Endothelial cell (in vitro differentiated cells): ENCODE results near the gene NENF. TPM values are rescaled to one million over a fixed set of nuclear protein-coding genes. Genes with fewer than 3 reads are reported as not detected.

ENCODE experiments used
- DNase-seq: peaks from one replicate; pipeline ENCODE4 v3.0.0; 2021; ENCODE audit warnings: low spot score
- H3K27ac Mint-ChIP-seq: one replicate; pipeline ENCODE4 v1.8.0; 2021; ENCODE audit warnings: mixed read lengths, inconsistent platforms; ENCODE audit not compliant: unreplicated experiment
- H3K27me3 Mint-ChIP-seq: one replicate; pipeline ENCODE4 v1.8.0; 2021; ENCODE audit warnings: mild to moderate bottlenecking, moderate library complexity, mixed read lengths, inconsistent platforms; ENCODE audit not compliant: unreplicated experiment
- H3K36me3 Mint-ChIP-seq: one replicate; pipeline ENCODE4 v1.8.0; 2021; ENCODE audit warnings: mild to moderate bottlenecking, low read depth, mixed read lengths, inconsistent platforms; ENCODE audit not compliant: unreplicated experiment
- H3K4me1 Mint-ChIP-seq: one replicate; pipeline ENCODE4 v1.8.0; 2021; ENCODE audit warnings: mild to moderate bottlenecking, mixed read lengths, inconsistent platforms; ENCODE audit not compliant: unreplicated experiment
- H3K4me3 Mint-ChIP-seq: one replicate; pipeline ENCODE4 v1.8.0; 2021; ENCODE audit warnings: mild to moderate bottlenecking, mixed read lengths, inconsistent platforms; ENCODE audit not compliant: unreplicated experiment
- H3K9me3 Mint-ChIP-seq: one replicate; pipeline ENCODE4 v1.8.0; 2021; ENCODE audit warnings: mixed read lengths, inconsistent platforms; ENCODE audit not compliant: unreplicated experiment
- CTCF ChIP-seq: fragments of 200-600 bp; sonication (generic); IDR thresholded peaks from one replicate; pipeline ENCODE4 v1.5.0; 2021; ENCODE audit warnings: antibody characterized with exemption; ENCODE audit not compliant: unreplicated experiment
- total RNA-seq: library from RNA; stranded (reverse); fragmentation: NEBNext Ultra II Directional; extraction: Animal tissue kit (Norgen Biotek cat#: 25700); gene quantifications from one replicate; pipeline ENCODE4 v1.2.1, GENCODE V29; 2021; ENCODE audit not compliant: unreplicated experiment

The NENF gene
- total RNA-seq, 1 donor from 2014 or later, result 25.6 TPM

- H3K4me1 Mint-ChIP-seq, result no peaks in the 10 kb centered on the region
- peak; percentile 72 for TF ChIP-seq CTCF
- no peaks in the 10 kb centered on the region for H3K36me3 Mint-ChIP-seq
- peaks cover 1% of the 10 kb centered on the region for H3K27me3 Mint-ChIP-seq
- no peaks in the 10 kb centered on the region for H3K9me3 Mint-ChIP-seq
- no peak overlapping the region for H3K27ac Mint-ChIP-seq
- no peak overlapping the region for H3K4me3 Mint-ChIP-seq
- DNase-seq, result peak; percentile 77
Observed at GRCh38 chr1:212457740-212458338, 25.1 kb downstream of the NENF start.

- peaks cover 3% of the 10 kb centered on the region for H3K4me1 Mint-ChIP-seq
- no peak overlapping the region for H3K4me3 Mint-ChIP-seq
Observed at GRCh38 chr1:212458817-212459216, 26.1 kb downstream of the NENF start.

GRCh38 chr1:212459656-212460055, 26.9 kb downstream of the NENF start:
- no peak for DNase-seq
- no peaks in the 10 kb centered on the region for H3K9me3 Mint-ChIP-seq
- no peak overlapping the region for H3K4me3 Mint-ChIP-seq

More at GRCh38 chr1:212458817-212459216, 26.1 kb downstream of the NENF start:
- Mint-ChIP-seq H3K27me3 (peaks cover 4% of the 10 kb centered on the region), H3K27ac (no peak overlapping the region), H3K9me3 (no peaks in the 10 kb centered on the region), H3K36me3 (no peaks in the 10 kb centered on the region)
- no peak for DNase-seq
- no peak for TF ChIP-seq CTCF

GRCh38 chr1:212460376-212460775, 27.7 kb downstream of the NENF start:
- no peaks in the 10 kb centered on the region for H3K36me3 Mint-ChIP-seq
- no peak overlapping the region for H3K4me3 Mint-ChIP-seq
- H3K4me1 Mint-ChIP-seq, result peaks cover 7% of the 10 kb centered on the region
- H3K27me3 Mint-ChIP-seq, result peaks cover 11% of the 10 kb centered on the region
- no peaks in the 10 kb centered on the region for H3K9me3 Mint-ChIP-seq
- H3K27ac Mint-ChIP-seq, result no peak overlapping the region
- TF ChIP-seq CTCF, result no peak
- no peak for DNase-seq

More at GRCh38 chr1:212459656-212460055, 26.9 kb downstream of the NENF start:
- Mint-ChIP-seq H3K36me3 (no peaks in the 10 kb centered on the region), H3K27me3 (peaks cover 10% of the 10 kb centered on the region), H3K27ac (no peak overlapping the region), H3K4me1 (peaks cover 7% of the 10 kb centered on the region)
- no peak for TF ChIP-seq CTCF

- Mint-ChIP-seq H3K27me3 (peaks cover 21% of the 10 kb centered on the region), H3K36me3 (no peaks in the 10 kb centered on the region), H3K27ac (no peak overlapping the region), H3K4me1 (peaks cover 7% of the 10 kb centered on the region), H3K9me3 (no peaks in the 10 kb centered on the region), H3K4me3 (no peak overlapping the region)
- DNase-seq, result no peak
- TF ChIP-seq CTCF, result no peak
Observed at GRCh38 chr1:212461916-212462660, 29.4 kb downstream of the NENF start.
